A549 (cell line): ENCODE measurements around the gene TCEA3.

Experiments
- BHLHE40 ChIP-seq: IDR thresholded peaks from 2 replicates; pipeline ENCODE4 v1.6.1; 2012; ENCODE audit warnings: low read depth, low read length, inconsistent platforms
- CTCF ChIP-seq: fragments of >200 bp; sonication (Bioruptor Twin); formaldehyde crosslinking; IDR thresholded peaks from 3 replicates; pipeline ENCODE4 v1.5.1; 2016
- ELK1 ChIP-seq: fragments of 150-350 bp; IDR thresholded peaks from 2 replicates; pipeline ENCODE4 v1.6.1; 2014; ENCODE audit warnings: low read depth, mild to moderate bottlenecking, low read length
- EP300 ChIP-seq, 2 experiments: fragments of >200 bp; sonication (Bioruptor Twin); formaldehyde crosslinking; IDR thresholded peaks; 2 replicates in 1 of 2; 3 replicates in 1 of 2; pipeline ENCODE4 v1.6.1; 2016 to 2017
- ESRRA ChIP-seq: fragments of 150-350 bp; IDR thresholded peaks from 2 replicates; pipeline ENCODE4 v1.6.1; 2014; ENCODE audit warnings: mild to moderate bottlenecking, low read length, borderline replicate concordance
- HMGXB4 ChIP-seq: fragments of 250-450 bp; sonication (Bioruptor Pico); IDR thresholded peaks from 2 replicates; pipeline ENCODE4 v1.5.0; 2021; ENCODE audit warnings: mild to moderate bottlenecking, moderate library complexity, borderline replicate concordance
- POLR2A ChIP-seq: IDR thresholded peaks from 2 replicates; pipeline ENCODE4 v1.6.1; 2012; ENCODE audit warnings: mild to moderate bottlenecking, low read length
- TFCP2L1 ChIP-seq: fragments of 250-450 bp; sonication (Bioruptor Pico); IDR thresholded peaks from 2 replicates; pipeline ENCODE4 v1.5.0; 2021; ENCODE audit warnings: mild to moderate bottlenecking
- TF ChIP-seq, protein P1 (sequence below): IDR thresholded peaks from 2 replicates; pipeline ENCODE4 v1.6.1; 2012

- TF ChIP-seq CTCF (no peak), ELK1 (no peak), HMGXB4 (no peak), ESRRA (no peak), POLR2A (no peak), TFCP2L1 (CRISPR knock-in tag) (no peak), BHLHE40 (no peak), EP300 (IDR thresholded peaks at IDR 0.05) (no peak)
- TF ChIP-seq, protein P1, sequence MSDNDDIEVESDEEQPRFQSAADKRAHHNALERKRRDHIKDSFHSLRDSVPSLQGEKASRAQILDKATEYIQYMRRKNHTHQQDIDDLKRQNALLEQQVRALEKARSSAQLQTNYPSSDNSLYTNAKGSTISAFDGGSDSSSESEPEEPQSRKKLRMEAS = no peak
Observed at GRCh38 chr1:23366598-23366997, 58.0 kb downstream of the TCEA3 start.
